Osteoblast (primary cell): ENCODE results near the gene CHRND. TPM values are rescaled to one million over a fixed set of nuclear protein-coding genes. Genes with fewer than 3 reads are reported as not detected.

Experiments
- DNase-seq: peaks from one replicate; pipeline ENCODE4 v3.0.0; 2011; ENCODE audit warnings: low spot score, mixed read lengths; ENCODE audit not compliant: insufficient read length; ENCODE audit errors: missing footprints
- H2AFZ ChIP-seq: 2 replicates; pipeline ENCODE4 v1.6.0; 2011; ENCODE audit warnings: mild to moderate bottlenecking, low read length
- H3K27ac ChIP-seq: 2 replicates; pipeline ENCODE4 v1.5.1; 2011; ENCODE audit warnings: mild to moderate bottlenecking, low read depth, low read length, moderate library complexity
- H3K27me3 ChIP-seq: 2 replicates; pipeline ENCODE4 v1.6.0; 2012; ENCODE audit warnings: mild to moderate bottlenecking, control low read depth, inconsistent platforms, low read length, moderate library complexity; ENCODE audit not compliant: insufficient read depth
- H3K36me3 ChIP-seq: 2 replicates; pipeline ENCODE4 v1.5.1; 2011; ENCODE audit warnings: mild to moderate bottlenecking, low read length, control low read depth, moderate library complexity; ENCODE audit not compliant: insufficient read depth
- H3K4me1 ChIP-seq: 2 replicates; pipeline ENCODE4 v1.5.1; 2011; ENCODE audit warnings: mild to moderate bottlenecking, low read length, control low read depth, moderate library complexity; ENCODE audit not compliant: insufficient read depth
- H3K4me2 ChIP-seq: 2 replicates; pipeline ENCODE4 v1.6.0; 2011; ENCODE audit warnings: mild to moderate bottlenecking, low read length; ENCODE audit not compliant: insufficient read depth
- H3K4me3 ChIP-seq: fragments of 200-600 bp; sonication (generic); 3 replicates; pipeline ENCODE4 v1.5.1; 2012; ENCODE audit warnings: mild to moderate bottlenecking, low read length, inconsistent platforms; ENCODE audit not compliant: insufficient read depth
- H3K79me2 ChIP-seq: 2 replicates; pipeline ENCODE4 v1.6.0; 2012; ENCODE audit warnings: mild to moderate bottlenecking, low read length, control low read depth, inconsistent platforms; ENCODE audit not compliant: insufficient read depth
- H3K9me3 ChIP-seq: 2 replicates; pipeline ENCODE4 v1.5.1; 2011; ENCODE audit warnings: low read depth, low read length, control low read depth
- H4K20me1 ChIP-seq: 2 replicates; pipeline ENCODE4 v1.6.0; 2012; ENCODE audit warnings: mild to moderate bottlenecking, low read length, control low read depth; ENCODE audit not compliant: insufficient read depth
- CTCF ChIP-seq: IDR thresholded peaks from 2 replicates; pipeline ENCODE4 v1.5.1; 2011; ENCODE audit warnings: mild to moderate bottlenecking, low read depth, low read length, moderate library complexity; ENCODE audit errors: extremely low read depth
- total RNA-seq: library from RNA; depleted of rRNA; stranded (reverse); fragments of >200 nt; gene quantifications from 2 replicates; pipeline ENCODE4 v1.2.3, GENCODE V29; 2012

The CHRND gene
- not detected in 2 replicates for total RNA-seq

- H3K79me2 ChIP-seq, result no peaks in the 10 kb centered on the region
- no peaks in the 10 kb centered on the region for H3K4me1 ChIP-seq
- DNase-seq, result peak; percentile 96
- no peak for TF ChIP-seq CTCF
- H3K4me3 ChIP-seq, result no peak within 1 kb of the TSS
- H4K20me1 ChIP-seq, result peaks cover 4% of the 10 kb centered on the region
- H3K36me3 ChIP-seq, result no peaks in the 10 kb centered on the region
- no peak within 1 kb of the TSS for H3K4me2 ChIP-seq
- H2AFZ ChIP-seq, result no peak within 1 kb of the TSS
- H3K27ac ChIP-seq, result no peak within 1 kb of the TSS
- H3K9me3 ChIP-seq, result no peaks in the 10 kb centered on the region
- peaks cover 35% of the 10 kb centered on the region for H3K27me3 ChIP-seq
Observed at GRCh38 chr2:232525791-232526371, at the start of gene CHRND. CHRND (plus strand) TSS chr2:232526160; CDS start chr2:232526216, 56 bp downstream.

GRCh38 chr2:232476791-232477190 lies 49.2 kb upstream of the CHRND start:
- no peak for TF ChIP-seq CTCF
- Histone ChIP-seq H3K79me2 (no peaks in the 10 kb centered on the region), H3K4me2 (no peak overlapping the region), H3K36me3 (no peaks in the 10 kb centered on the region), H3K4me1 (no peaks in the 10 kb centered on the region), H3K4me3 (no peak overlapping the region), H3K9me3 (no peaks in the 10 kb centered on the region), H3K27me3 (peaks cover 31% of the 10 kb centered on the region), H4K20me1 (no peaks in the 10 kb centered on the region), H2AFZ (no peak overlapping the region), H3K27ac (no peak overlapping the region)
- peak; percentile 26 for DNase-seq

- H2AFZ ChIP-seq, result no peak overlapping the region
- no peaks in the 10 kb centered on the region for H3K9me3 ChIP-seq
- TF ChIP-seq CTCF, result no peak
- H4K20me1 ChIP-seq, result no peaks in the 10 kb centered on the region
- no peak overlapping the region for H3K4me3 ChIP-seq
- peaks cover 27% of the 10 kb centered on the region for H3K27me3 ChIP-seq
- H3K4me2 ChIP-seq, result no peak overlapping the region
- DNase-seq, result peak; percentile 78
- no peak overlapping the region for H3K27ac ChIP-seq
- no peaks in the 10 kb centered on the region for H3K4me1 ChIP-seq
- no peaks in the 10 kb centered on the region for H3K36me3 ChIP-seq
- no peaks in the 10 kb centered on the region for H3K79me2 ChIP-seq
Observed at GRCh38 chr2:232477751-232478510, 48.0 kb upstream of the CHRND start.

GRCh38 chr2:232478571-232479340 lies 47.2 kb upstream of the CHRND start:
- H3K4me1 ChIP-seq, result no peaks in the 10 kb centered on the region
- DNase-seq, result peak; percentile 81
- no peaks in the 10 kb centered on the region for H3K9me3 ChIP-seq
- no peaks in the 10 kb centered on the region for H3K36me3 ChIP-seq
- no peaks in the 10 kb centered on the region for H3K79me2 ChIP-seq
- H3K27me3 ChIP-seq, result peaks cover 19% of the 10 kb centered on the region
- no peak overlapping the region for H2AFZ ChIP-seq
- H3K27ac ChIP-seq, result no peak overlapping the region
- no peak overlapping the region for H3K4me3 ChIP-seq
- TF ChIP-seq CTCF, result no peak
- no peak overlapping the region for H3K4me2 ChIP-seq
- no peaks in the 10 kb centered on the region for H4K20me1 ChIP-seq
